DMS153 (cell line): Measurements from ENCODE around the gene NEB.
"Not testable (repeated sequence)": the region's sequence is repeated elsewhere in the genome, so short reads cannot be mapped to it uniquely, and the experiment has no call there.

Source experiments
- DNase-seq: peaks from one replicate; lab custom pipeline; 2025; lab: John Stamatoyannopoulos, UW

NEB gene

DNA sequence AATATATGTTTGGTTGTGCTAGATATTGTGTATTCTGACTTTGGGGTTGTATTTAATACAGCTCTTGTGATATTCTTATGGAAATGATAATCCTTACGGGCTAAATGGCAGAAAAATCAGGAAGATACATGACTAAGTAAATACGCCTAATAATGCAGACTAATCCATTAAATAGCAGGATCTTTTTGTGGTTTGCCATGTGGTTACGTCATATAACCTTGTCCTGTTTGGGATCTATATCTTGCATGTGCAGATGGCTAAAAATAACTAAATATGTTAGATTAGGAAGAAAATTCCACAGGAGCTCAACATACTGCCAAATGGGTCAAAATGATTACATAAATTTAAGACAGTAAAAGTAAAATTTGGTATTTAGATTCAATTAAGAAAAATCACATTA is 83.0 kb downstream of the NEB start:
- no peak for DNase-seq

- no peak for DNase-seq
Measured at GRCh38 chr2:151650456-151650855, 83.8 kb downstream of the NEB start.

DNA sequence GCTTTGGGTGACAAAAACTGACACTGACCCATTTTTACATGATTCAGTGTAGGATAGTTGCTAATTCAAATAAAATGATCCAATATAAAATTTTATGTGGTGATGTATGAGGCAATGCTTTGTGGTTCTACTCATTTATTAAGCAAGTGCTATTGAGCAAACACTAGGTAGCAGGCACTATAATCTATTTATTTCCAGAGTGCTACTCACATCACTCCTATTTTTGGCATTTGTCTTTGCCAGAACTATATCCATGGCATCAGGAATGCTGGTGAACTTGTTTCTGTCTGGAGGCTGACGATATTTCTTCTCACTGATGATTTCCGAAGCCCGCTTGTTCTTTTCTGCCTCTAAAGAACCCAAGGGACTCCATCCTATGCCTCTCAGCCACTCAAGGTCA is 84.3 kb downstream of the NEB start:
- no peak for DNase-seq

DNA sequence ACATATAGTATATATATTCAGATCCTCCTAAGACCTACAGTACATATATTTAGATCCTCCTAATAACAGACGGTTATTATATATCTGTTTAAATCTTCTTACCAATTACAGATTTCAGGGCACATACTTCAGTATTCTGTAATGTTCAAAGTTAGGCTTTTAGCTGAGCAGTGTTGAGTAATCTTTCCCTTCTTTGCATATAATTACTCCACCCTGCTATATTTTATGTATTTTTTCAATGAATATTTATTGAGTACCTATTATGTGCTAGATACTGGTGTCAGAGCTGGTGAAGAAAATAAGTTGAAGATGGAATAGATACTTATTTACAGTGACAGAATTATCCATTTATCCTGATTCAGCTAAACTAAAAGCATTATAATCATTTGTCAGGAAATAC is 84.9 kb downstream of the NEB start:
- DNase-seq = no peak

DNA sequence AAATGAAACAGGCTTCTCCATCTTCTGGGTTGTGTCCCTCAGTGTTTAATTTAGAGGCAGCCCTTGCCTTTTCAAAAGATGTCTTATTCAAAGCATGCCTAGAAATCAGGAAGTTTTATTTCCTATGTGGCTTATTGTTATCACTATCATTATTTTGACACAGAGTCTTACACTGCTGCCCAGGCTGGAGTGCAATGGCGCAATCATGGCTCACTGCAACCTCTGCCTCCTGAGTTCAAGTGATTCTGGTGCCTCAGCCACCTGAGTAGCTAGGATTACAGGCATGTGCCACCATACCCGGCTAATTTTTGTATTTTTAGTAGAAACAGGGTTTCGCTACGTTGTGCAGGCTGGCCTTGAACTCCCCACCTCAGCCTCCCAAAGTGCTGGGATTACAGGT is 87.8 kb downstream of the NEB start:
- not testable (repeated sequence) for DNase-seq

DNA sequence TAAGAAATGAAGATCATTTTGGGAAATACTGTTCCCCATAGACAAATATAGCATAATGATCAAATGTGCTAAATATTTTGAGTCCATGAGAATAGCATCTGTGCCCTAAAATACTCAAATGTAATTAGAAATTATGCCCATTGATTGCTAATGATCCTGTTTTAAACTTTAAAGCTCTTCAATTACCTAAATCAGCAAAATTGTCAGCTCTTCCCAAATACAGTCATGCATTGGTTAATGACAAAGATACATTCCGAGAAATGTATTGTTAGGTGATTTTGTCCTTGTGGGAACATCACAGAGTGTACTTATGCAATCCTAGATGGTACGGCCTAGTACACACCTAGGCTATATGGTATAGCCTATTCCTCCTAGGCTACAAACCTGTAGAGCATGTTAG is 89.7 kb downstream of the NEB start:
- DNase-seq = no peak

DNA sequence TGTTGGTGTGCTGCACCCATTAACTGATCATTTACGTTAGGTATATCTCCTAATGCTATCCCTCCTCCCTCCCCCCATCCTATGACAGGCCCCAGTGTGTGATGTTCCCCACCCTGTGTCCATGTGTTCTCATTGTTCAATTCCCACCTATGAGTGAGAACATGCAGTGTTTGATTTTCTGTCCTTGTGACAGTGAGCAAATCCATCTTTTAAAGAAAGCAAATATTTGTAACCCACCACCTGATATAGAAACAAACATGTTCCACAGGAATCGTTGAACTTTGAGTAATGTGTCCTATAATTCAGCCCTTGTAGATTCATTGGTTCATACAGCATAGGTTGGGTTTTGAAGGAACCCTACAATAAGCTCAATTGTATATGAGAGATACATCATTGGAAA is 92.4 kb downstream of the NEB start:
- not testable (repeated sequence) for DNase-seq

DNA sequence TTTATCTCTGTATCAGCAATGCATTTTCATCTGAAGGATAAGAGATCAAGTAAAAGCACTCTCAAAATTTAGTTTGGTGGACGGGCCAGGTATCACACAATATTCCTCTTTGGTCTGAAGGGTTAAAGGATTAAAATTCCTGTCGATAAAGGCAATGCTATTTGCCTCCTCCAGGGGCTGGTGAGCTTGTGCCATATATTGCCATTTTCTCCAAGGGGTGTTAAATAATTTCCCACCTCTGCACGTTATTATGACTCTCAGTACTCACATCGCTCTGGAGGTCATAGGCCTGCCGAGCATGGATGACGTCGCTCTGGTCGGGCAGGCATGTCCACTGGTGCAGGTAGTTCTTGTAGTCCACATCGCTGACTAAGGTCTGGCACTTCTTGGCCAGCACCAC is 94.2 kb downstream of the NEB start:
- no peak for DNase-seq

DNA sequence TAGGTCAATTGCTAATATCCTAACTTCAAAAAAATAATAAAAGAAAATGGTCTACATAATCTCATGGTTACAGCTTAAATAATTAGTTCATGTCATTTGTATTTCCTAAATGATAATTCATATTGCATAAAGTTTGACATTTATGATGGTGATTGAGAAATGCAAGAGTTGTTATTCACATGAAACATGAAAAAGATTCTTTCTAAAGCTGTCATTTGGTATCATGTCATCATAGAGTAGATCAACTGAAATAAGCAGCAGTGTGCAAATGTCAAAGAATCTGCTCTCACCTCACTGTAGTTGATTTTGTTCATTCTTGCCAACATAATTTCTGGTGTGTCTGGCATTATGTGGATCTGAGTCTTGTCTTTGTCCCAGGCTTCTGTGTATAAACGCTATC is 95.3 kb downstream of the NEB start:
- DNase-seq = no peak

- peak; percentile 55 for DNase-seq
Measured at GRCh38 chr2:151638191-151638933, 95.9 kb downstream of the NEB start.

DNA sequence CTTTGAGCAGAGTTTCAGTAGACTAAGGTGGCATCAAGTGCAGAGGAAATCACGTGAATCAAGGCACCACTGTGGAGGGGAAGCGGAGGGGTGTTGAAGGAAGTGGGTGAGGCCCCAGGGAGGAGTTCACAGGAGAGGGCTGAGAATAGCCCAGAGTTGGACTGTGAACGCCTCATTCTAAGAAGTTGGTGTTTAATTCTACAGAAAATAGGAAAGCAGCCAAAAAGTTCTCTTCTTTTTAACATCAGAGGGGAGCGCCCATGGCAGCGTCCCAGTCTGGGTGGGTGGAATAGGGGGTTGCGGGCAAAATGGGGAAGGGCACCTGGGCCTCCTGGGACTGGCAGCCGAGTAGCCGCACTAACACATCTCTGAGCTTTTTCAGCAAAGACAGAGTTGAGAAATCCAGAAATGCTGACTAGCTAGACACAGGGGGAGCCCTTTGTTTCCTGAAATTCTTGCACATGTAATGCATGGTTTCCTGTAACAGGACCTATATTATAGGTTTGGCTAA is 97.0 kb downstream of the NEB start:
- DNase-seq = no peak

GRCh38 chr2:151634736-151635467 is 99.4 kb downstream of the NEB start:
- no peak for DNase-seq

DNA sequence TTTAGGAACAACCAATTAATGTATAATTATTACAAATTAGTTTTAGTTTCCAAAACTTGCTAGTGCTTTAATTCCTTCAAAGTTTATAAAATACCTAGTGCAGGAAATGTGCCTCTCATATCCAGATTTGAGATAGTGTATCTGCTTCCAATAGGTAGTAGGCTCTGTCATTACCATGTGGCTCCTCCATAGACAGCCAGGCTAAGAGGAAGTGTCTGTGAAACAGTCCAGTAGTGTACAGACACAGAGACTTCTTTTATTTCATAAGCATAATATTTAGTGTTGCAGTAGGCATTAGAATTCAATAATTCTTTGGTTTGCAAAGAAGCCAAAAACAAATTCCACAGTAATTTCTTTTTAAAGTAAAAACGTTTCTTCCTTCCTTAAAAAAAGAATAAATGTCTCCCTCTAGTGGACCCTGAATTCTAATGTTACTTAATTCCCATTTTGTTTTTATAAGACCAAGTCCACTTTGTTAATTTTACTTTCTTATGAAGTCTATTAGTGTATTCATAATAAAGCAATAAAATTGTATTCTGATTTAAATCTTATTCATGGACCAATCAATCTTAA is 101.2 kb downstream of the NEB start:
- no peak for DNase-seq

GRCh38 chr2:151630372-151630771 is 103.9 kb downstream of the NEB start:
- DNase-seq = no peak

GRCh38 chr2:151627353-151627752 is 106.9 kb downstream of the NEB start:
- no peak for DNase-seq

GRCh38 chr2:151624271-151624670 is 110.0 kb downstream of the NEB start:
- DNase-seq = no peak

DNA sequence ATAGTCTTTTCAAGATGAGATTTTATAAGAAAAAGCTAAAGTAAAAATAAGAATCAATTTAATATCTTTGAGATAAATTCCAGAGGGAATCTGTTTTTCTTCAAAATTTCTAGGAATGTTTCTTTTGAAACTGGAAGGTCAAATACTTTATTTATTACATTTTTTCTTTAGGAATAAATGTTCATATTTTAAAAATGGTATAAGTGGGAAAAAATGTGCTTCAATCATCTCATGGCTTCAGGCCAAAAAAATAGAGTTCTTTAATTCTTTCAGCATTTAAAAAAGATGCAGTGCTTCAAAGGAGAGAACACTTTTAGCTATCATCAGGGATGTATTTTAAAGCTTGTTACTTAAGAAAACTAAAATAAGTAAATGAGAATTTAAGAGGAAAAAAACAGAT is 110.6 kb downstream of the NEB start:
- DNase-seq = no peak

GRCh38 chr2:151620761-151621160 is 113.5 kb downstream of the NEB start:
- no peak for DNase-seq

GRCh38 chr2:151619337-151619989 is 114.8 kb downstream of the NEB start:
- DNase-seq = no peak

DNA sequence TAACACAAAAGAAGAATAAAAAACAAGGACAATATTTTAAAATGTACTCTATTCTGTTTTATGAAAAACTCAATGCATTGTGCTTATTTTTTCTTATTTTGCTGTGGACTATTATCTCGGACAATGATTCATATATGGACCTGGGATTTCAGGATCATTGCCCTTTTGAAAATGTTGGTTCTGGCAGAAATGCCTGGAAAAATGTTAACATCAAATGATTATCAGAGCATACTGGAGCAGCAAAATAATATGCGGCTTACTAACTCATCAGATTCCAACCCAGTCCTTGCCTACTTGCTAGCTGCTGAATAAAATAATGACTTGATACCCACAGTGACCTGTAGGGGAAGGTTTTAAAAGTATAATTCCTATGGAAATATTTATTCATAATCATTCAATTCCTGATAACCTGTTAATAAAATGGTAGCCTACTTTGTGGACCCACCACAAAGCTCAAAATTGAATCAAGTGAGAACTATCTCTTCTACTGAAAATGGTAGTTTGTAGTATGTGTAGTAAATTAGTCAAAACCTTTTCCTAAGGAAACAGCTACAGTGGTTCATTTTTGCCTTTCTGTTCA is 117.4 kb downstream of the NEB start:
- DNase-seq = no peak

- DNase-seq = no peak
Measured at GRCh38 chr2:151614606-151615306, 119.5 kb downstream of the NEB start.

- no peak for DNase-seq
Measured at GRCh38 chr2:151614159-151614558, 120.1 kb downstream of the NEB start.
